Activated T-helper 1 cell treated with Interleukin-2 at 50 U/mL for 16 hours (primary cell): ENCODE measurements around the gene NR5A2.

Source experiments
- DNase-seq: peaks from one replicate; pipeline ENCODE4 v3.0.0-alpha.2; 2020; ENCODE audit warnings: low read depth

The NR5A2 gene

GRCh38 chr1:200027264-200027823 lies at the start of gene NR5A2:
Gene NR5A2, plus strand, starts transcription at chr1:200027710. Its CDS starts 138 bp downstream, at chr1:200027848.
- DNase-seq, result no peak

- DNase-seq, result no peak
These were observed 49.0 kb upstream of the NR5A2 start for GRCh38 chr1:199978408-199978940.

GRCh38 chr1:199979071-199979470 lies 48.4 kb upstream of the NR5A2 start:
- DNase-seq, result no peak

GRCh38 chr1:199981584-199981983 lies 45.9 kb upstream of the NR5A2 start:
- no peak for DNase-seq

GRCh38 chr1:199982606-199983005 lies 44.9 kb upstream of the NR5A2 start:
- no peak for DNase-seq

GRCh38 chr1:199983531-199983930 lies 44.0 kb upstream of the NR5A2 start:
- DNase-seq, result no peak

- no peak for DNase-seq
These were observed 32.3 kb upstream of the NR5A2 start for GRCh38 chr1:199995096-199995685.

- DNase-seq, result no peak
These were observed 22.3 kb upstream of the NR5A2 start for GRCh38 chr1:200005165-200005564.

- no peak for DNase-seq
These were observed 20.8 kb upstream of the NR5A2 start for GRCh38 chr1:200006711-200007110.

GRCh38 chr1:200015811-200016210 lies 11.7 kb upstream of the NR5A2 start:
- DNase-seq, result no peak

GRCh38 chr1:200021577-200022238 lies 5.8 kb upstream of the NR5A2 start:
- no peak for DNase-seq

GRCh38 chr1:200022239-200022804 lies 5.2 kb upstream of the NR5A2 start:
- no peak for DNase-seq

- DNase-seq, result no peak
These were observed 1.1 kb downstream of the NR5A2 start for GRCh38 chr1:200028586-200029034.

GRCh38 chr1:200029035-200029821 lies 1.7 kb downstream of the NR5A2 start:
- no peak for DNase-seq

GRCh38 chr1:200029822-200030152 lies 2.3 kb downstream of the NR5A2 start:
- DNase-seq, result no peak

GRCh38 chr1:200030791-200031190 lies 3.3 kb downstream of the NR5A2 start:
- DNase-seq, result no peak

- DNase-seq, result no peak
These were observed 6.2 kb downstream of the NR5A2 start for GRCh38 chr1:200033511-200034261.

GRCh38 chr1:200034262-200034557 lies 6.7 kb downstream of the NR5A2 start:
- DNase-seq, result no peak

GRCh38 chr1:200034761-200035396 lies 7.4 kb downstream of the NR5A2 start:
- no peak for DNase-seq

- DNase-seq, result no peak
These were observed 8.0 kb downstream of the NR5A2 start for GRCh38 chr1:200035397-200035955.
